ENCODE measurements around the gene SYT4. TPM values are rescaled to one million over a fixed set of nuclear protein-coding genes. Genes with fewer than 3 reads are reported as not detected.
"Not testable (repeated sequence)": the region's sequence is repeated elsewhere in the genome, so short reads cannot be mapped to it uniquely, and the experiment has no call there.

SYT4 gene, protein sequence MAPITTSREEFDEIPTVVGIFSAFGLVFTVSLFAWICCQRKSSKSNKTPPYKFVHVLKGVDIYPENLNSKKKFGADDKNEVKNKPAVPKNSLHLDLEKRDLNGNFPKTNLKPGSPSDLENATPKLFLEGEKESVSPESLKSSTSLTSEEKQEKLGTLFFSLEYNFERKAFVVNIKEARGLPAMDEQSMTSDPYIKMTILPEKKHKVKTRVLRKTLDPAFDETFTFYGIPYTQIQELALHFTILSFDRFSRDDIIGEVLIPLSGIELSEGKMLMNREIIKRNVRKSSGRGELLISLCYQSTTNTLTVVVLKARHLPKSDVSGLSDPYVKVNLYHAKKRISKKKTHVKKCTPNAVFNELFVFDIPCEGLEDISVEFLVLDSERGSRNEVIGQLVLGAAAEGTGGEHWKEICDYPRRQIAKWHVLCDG
- total RNA-seq: not detected
- long read RNA-seq: 0 reads

- ATAC-seq (ENCODE audit: poor library complexity) (no peak), DNase-seq (peak; percentile 36)
- intact Hi-C loops (cut with DNase I): no loop called here
Measured at GRCh38 chr18:43277164-43277600, at the start of gene SYT4. Gene SYT4 (minus strand): TSS chr18:43277490. CDS start chr18:43277281, 209 bp downstream.

DNA sequence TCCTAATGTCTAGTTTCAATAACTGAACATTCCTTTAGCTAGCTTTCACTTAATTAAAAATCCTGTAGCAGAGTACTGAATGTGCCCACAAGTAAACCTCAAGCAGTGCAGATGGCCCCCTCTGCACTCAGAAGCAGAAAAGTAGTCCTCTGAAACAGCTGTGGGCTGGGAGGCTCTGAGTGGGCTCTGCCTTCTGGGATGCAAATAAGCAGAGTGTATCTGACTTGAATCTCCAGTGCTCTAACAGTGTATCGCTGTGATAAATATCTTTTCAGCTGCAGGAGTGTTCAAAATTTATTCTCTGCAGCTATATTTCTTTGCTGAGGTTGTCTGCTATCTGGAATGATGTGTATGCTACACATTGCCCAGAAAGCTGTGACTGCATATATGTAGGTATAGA, 44.8 kb upstream of the SYT4 start:
- no peak for ATAC-seq (ENCODE audit: poor library complexity)
- intact Hi-C loops (cut with DNase I): no loop called here
- no peak for DNase-seq

DNA sequence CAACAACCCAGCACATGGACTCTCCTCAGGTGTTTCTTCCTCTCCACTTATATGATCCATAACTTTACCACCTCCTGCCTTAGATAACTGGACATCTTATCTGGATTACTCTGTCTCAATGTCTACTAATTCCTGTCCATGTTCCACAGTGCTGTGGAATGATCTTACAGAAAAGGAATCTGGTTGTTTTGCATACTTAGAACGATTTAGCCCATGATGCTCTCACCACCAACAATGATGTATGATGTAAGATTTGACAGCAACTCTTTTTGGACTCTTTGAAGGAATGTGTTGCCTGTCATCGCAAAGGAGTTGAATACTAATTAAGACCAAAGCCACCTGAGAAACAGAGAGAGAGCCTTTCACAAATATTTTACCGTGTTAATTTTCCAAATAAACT, 37.7 kb upstream of the SYT4 start:
- DNase-seq: no peak
- intact Hi-C loops (cut with DNase I): no loop called here
- no peak for ATAC-seq (ENCODE audit: poor library complexity)

DNA sequence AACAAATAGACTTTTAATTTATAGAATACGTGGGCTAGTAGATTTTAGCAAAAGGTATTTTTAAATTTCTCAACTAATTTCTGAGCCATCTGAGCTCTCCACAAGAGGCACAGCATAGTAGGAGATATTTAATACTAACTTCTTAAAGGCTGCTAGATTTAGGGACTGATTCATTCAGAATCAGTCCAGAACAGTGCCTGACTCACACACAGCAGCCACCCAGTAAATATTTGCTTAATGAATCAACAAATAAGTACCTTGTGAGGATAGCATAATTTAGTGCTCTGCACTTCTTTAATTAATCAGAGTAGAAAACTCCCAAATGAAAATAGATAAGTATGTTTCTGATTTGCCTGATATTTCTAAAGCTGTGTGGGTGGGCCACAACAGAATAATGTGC, 35.6 kb upstream of the SYT4 start:
- intact Hi-C loops (cut with DNase I): no loop called here
- ATAC-seq (ENCODE audit: poor library complexity) (no peak), DNase-seq (no peak)

- intact Hi-C loops (cut with DNase I): no loop called here
- DNase-seq (no peak), ATAC-seq (ENCODE audit: poor library complexity) (no peak)
Measured at GRCh38 chr18:43310239-43310638, 32.9 kb upstream of the SYT4 start.

- DNase-seq (no peak), ATAC-seq (ENCODE audit: poor library complexity) (no peak)
- intact Hi-C loops (cut with DNase I): no loop called here
Measured at GRCh38 chr18:43303376-43303775, 26.1 kb upstream of the SYT4 start.

DNA sequence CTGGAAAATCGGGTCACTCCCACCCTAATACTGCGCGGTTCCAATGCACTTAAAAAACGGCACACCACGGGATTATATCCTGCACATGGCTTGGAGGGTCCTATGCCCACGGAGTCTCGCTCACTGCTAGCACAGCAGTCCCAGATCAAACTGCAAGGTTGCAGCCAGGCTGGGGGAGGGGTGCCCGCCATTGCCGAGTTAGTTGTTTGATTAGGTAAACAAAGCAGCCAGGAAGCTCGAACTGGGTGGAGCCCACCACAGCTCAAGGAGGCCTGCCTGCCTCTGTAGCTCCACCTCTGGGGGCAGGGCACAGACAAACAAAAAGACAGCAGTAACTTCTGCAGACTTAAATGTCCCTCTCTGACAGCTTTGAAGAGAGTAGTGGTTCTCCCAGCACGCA, 8.9 kb upstream of the SYT4 start:
- DNase-seq; ATAC-seq (ENCODE audit: poor library complexity): not testable (repeated sequence)

DNA sequence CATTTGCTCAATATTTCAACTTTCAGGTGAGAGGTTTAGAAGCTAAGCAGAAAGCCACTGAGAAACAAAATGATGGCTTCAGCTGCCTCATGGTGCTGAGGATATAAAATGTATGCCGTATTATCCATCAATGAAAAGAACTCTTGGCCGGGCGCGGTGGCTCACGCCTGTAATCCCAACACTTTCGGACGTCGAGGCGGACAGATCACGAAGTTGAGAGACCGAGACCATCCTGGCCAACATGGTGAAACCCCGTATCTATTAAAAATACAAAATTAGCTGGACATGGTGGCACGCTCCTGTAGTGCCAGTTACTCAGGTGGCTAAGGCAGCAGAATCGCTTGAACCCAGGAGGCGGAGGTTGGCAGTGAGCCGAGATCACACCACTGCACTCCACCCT, 6.0 kb upstream of the SYT4 start:
- intact Hi-C loops (cut with DNase I): no loop called here
- ATAC-seq (ENCODE audit: poor library complexity): no peak

More for the DNA sequence above, 8.9 kb upstream of the SYT4 start:
- intact Hi-C loops (cut with DNase I): not testable (repeated sequence)

GRCh38 chr18:43279015-43279744, 1.9 kb upstream of the SYT4 start:
- intact Hi-C loops (cut with DNase I): no loop called here
- no peak for DNase-seq
- no peak for ATAC-seq (ENCODE audit: poor library complexity)

More for the DNA sequence above, 6.0 kb upstream of the SYT4 start:
- DNase-seq: no peak

GRCh38 chr18:43278355-43278754, 1.1 kb upstream of the SYT4 start:
- ATAC-seq (ENCODE audit: poor library complexity): no peak

DNA sequence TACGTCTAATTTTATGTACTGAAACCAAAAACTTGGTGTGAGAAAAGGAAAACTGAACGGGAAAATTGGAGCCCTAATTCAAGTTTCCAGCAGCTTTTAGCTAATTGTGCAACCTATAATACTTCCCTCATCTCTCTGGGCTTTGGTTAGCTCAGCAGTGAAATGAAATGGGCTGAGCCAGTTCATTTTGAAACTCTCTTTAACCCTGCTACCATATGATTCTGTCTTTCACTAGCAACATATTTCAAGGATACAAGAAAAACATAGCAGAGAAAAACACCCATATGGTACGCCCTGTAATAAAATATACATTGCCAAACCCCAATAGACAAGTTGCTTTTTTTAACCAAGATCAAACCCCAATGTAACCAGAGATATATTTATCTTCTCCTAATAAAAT, 799 bp downstream of the SYT4 start:
- intact Hi-C loops (cut with DNase I): no loop called here
- DNase-seq: no peak
- no peak for ATAC-seq (ENCODE audit: poor library complexity)

More at GRCh38 chr18:43278355-43278754, 1.1 kb upstream of the SYT4 start:
- DNase-seq: no peak
- intact Hi-C loops (cut with DNase I): no loop called here

GRCh38 chr18:43275546-43275945, 1.7 kb downstream of the SYT4 start:
- ATAC-seq (ENCODE audit: poor library complexity) (no peak), DNase-seq (no peak)
- intact Hi-C loops (cut with DNase I): no loop called here

DNA sequence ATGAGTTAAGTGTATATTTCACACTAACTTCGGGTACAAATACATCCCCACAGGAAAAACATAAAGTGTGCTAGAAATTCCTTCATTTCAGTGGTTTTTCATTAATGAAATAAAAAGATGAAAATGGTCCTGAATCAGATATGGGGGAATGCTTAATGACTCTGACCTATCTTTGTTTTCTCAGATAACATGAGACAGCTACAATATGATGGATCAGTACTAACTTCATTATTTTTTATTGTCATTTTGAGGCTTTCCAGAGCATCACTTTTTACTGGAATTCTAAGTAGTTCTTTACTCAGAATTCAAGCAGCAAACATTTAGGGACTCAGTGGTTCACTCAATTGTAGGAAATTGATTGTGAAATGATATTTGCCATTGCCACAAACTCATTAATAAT, 2.8 kb downstream of the SYT4 start:
- no peak for DNase-seq
- intact Hi-C loops (cut with DNase I): loop anchor here (5.0 kb wide), 1 partner anchor 1157 kb away; no protein-coding TSS in a partner anchor
- ATAC-seq (ENCODE audit: poor library complexity): no peak

DNA sequence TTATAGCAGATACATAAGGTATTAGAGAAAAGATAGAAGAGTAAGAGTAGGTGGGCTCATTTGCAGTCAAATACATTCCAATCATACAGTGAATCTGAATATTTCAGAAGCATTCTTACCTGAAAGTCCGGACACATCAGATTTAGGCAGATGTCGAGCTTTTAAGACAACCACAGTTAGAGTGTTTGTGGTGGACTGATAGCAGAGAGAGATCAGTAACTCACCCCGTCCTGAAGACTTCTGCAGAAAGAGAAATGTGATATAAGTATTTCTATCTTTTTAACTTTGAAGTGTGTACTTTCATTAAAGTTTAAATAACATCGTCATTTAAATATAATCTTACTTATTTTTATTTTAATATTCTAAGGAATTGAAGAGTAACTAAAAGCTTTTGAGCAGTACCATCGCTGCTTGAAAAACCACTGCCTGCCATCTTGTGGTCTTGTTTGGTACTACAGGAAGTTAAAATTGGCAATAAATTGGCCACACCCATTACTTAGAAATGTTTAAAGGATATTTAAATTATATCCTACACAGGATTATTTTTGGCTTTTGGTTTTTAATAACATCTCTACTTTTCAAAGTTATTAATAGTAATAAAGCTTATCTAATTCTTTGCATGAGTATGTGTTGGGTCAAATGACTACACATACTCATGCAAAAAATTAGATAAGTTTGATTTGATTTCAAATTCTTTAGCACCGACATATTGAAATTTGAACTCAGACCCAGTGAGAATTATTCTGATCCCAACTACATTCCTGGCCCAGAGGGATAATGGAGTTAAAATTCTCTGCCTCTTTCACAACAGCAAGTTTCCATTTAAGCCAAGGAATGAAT, 5.5 kb downstream of the SYT4 start:
- intact Hi-C loops (cut with DNase I): loop anchor here (5.0 kb wide), 1 partner anchor 1155 kb away; no protein-coding TSS in a partner anchor
- ATAC-seq (ENCODE audit: poor library complexity) (no peak), DNase-seq (no peak)

DNA sequence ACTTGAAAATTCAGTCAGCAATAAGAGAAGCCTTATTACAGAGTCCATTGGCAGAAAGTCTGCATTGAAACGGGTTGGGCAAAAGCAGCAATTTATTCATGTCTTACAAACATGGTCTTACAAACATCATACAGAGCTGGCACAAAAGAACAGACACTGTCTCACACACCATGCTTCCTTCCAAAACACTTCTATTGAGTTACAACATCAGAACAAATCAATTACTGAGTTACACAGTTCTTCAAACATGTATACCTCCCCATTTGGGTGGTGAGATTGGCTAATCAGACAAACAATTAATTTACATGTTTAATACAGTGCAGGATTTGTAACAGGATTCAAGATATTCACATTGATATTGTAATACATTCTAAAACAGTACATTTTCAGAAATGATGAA, 9.5 kb downstream of the SYT4 start:
- intact Hi-C loops (cut with DNase I): no loop called here
- DNase-seq: no peak
- no peak for ATAC-seq (ENCODE audit: poor library complexity)

GRCh38 chr18:43265465-43265864, 11.8 kb downstream of the SYT4 start:
- no peak for ATAC-seq (ENCODE audit: poor library complexity)
- DNase-seq: no peak
- intact Hi-C loops (cut with DNase I): no loop called here

- DNase-seq (no peak), ATAC-seq (ENCODE audit: poor library complexity) (no peak)
- intact Hi-C loops (cut with DNase I): no loop called here
Measured at GRCh38 chr18:43248610-43249249, 28.6 kb downstream of the SYT4 start.

GRCh38 chr18:43247944-43248343, 29.3 kb downstream of the SYT4 start:
- DNase-seq (no peak), ATAC-seq (ENCODE audit: poor library complexity) (no peak)
- intact Hi-C loops (cut with DNase I): no loop called here

DNA sequence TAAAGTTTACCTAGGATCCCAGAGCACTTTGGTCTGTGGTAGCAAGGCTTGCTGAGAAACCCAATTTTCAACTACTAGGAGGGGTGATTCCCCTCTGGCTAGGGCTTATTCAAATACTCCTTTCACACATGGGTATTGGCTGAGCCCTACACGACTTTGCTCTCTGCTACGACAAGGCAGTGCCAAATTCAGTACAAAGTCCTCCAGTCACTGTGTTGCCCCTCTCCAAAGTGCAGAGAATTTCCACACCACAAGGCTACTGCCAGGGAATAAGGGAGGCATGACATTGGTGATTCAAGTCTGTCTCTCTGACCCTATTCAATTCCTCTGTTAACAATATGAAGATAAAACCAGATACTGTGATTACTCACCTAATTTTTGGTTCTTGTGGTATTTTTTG, 38.9 kb downstream of the SYT4 start:
- no peak for DNase-seq
- ATAC-seq (ENCODE audit: poor library complexity): no peak
- intact Hi-C loops (cut with DNase I): no loop called here
